ENCODE data around the gene NES.

Gene NES

GRCh38 chr1:156664046-156664766 lies 13.0 kb downstream of the NES start:
- no peak for DNase-seq (ENCODE audit: low read depth in 2 of 2)

GRCh38 chr1:156663178-156663577 lies 14.0 kb downstream of the NES start:
- DNase-seq (ENCODE audit: low read depth in 2 of 2): no peak

- no peak for DNase-seq (ENCODE audit: low read depth in 2 of 2)
These were observed 14.5 kb downstream of the NES start for GRCh38 chr1:156662800-156663055.

GRCh38 chr1:156662005-156662799 lies 15.0 kb downstream of the NES start:
- DNase-seq (ENCODE audit: low read depth in 2 of 2): no peak

GRCh38 chr1:156660752-156661112 lies 16.5 kb downstream of the NES start:
- no peak for DNase-seq (ENCODE audit: low read depth in 2 of 2)

GRCh38 chr1:156659988-156660751 lies 17.0 kb downstream of the NES start:
- peak; percentile 88 to 94 for DNase-seq (ENCODE audit: low read depth in 2 of 2)

- no peak for DNase-seq (ENCODE audit: low read depth in 2 of 2)
These were observed 17.6 kb downstream of the NES start for GRCh38 chr1:156659661-156659987.

GRCh38 chr1:156658945-156659574 lies 18.1 kb downstream of the NES start:
- DNase-seq (ENCODE audit: low read depth in 2 of 2): no peak

- DNase-seq (ENCODE audit: low read depth in 2 of 2): no peak
These were observed 18.7 kb downstream of the NES start for GRCh38 chr1:156658496-156658895.

GRCh38 chr1:156657741-156658319 lies 19.4 kb downstream of the NES start:
- no peak for DNase-seq (ENCODE audit: low read depth in 2 of 2)

GRCh38 chr1:156656806-156657740 lies 20.1 kb downstream of the NES start:
- peak; percentile 69 to 70 for DNase-seq (ENCODE audit: low read depth in 2 of 2)

- DNase-seq (ENCODE audit: low read depth in 2 of 2): no peak
These were observed 21.2 kb downstream of the NES start for GRCh38 chr1:156655904-156656516.

- no peak for DNase-seq (ENCODE audit: low read depth in 2 of 2)
These were observed 21.9 kb downstream of the NES start for GRCh38 chr1:156655151-156655903.

GRCh38 chr1:156654700-156655099 lies 22.5 kb downstream of the NES start:
- DNase-seq (ENCODE audit: low read depth in 2 of 2): no peak

- no peak for DNase-seq (ENCODE audit: low read depth in 2 of 2)
These were observed 24.2 kb downstream of the NES start for GRCh38 chr1:156652992-156653355.

GRCh38 chr1:156652131-156652991 lies 24.8 kb downstream of the NES start:
- DNase-seq (ENCODE audit: low read depth in 2 of 2): no peak

GRCh38 chr1:156648951-156649350 lies 28.3 kb downstream of the NES start:
- no peak for DNase-seq (ENCODE audit: low read depth in 2 of 2)

- no peak for DNase-seq (ENCODE audit: low read depth in 2 of 2)
These were observed 28.7 kb downstream of the NES start for GRCh38 chr1:156648496-156648895.

- no peak for DNase-seq (ENCODE audit: low read depth in 2 of 2)
These were observed 29.9 kb downstream of the NES start for GRCh38 chr1:156647351-156647750.
